ENCODE data around the gene MCC. TPM values are rescaled to one million over a fixed set of nuclear protein-coding genes. Genes with fewer than 3 reads are reported as not detected.
A peak's percentile ranks its signal among the peaks of the same experiment; 100 is the strongest.

Gene MCC
- total and polyA plus RNA-seq, 2 donors (not counting 1 experiment from before 2014, with no cell fraction given) = 3.2 to 41.3 TPM

DNA sequence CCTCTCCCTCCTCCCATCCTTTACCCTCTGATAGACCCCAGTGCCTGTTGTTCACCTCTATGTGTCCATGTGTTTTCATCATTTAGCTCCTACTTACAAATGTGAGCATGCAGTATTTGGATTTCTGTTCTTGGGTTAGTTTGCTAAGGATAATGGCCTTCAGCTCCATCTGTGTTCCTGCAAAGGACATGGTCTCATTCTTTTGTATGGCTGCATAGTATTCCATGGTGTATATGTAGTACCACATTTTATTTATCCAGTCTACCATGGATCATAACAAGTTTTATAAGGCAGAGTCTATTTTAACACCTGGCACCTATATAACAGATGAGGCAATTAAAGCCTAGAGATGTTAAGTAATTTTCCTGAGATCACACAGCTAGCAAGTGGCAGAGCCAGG, 32.6 kb upstream of the MCC start:
- no peak overlapping the region for H3K27ac ChIP-seq (ENCODE audit: insufficient read depth, low read length)
- no peak overlapping the region for H3K9ac ChIP-seq (ENCODE audit: insufficient read depth, low read length)
- H3K36me3 ChIP-seq (ENCODE audit: control insufficient read depth, insufficient read depth, low read length) = no peaks in the 10 kb centered on the region
- no peaks in the 10 kb centered on the region for H4K20me1 ChIP-seq (ENCODE audit: control insufficient read depth, extremely low read depth, insufficient read depth, low read length)
- no peak for TF ChIP-seq EZH2 (IDR thresholded peaks at IDR 0.05; ENCODE audit: low read length, missing control alignments)
- TF ChIP-seq, protein P1, sequence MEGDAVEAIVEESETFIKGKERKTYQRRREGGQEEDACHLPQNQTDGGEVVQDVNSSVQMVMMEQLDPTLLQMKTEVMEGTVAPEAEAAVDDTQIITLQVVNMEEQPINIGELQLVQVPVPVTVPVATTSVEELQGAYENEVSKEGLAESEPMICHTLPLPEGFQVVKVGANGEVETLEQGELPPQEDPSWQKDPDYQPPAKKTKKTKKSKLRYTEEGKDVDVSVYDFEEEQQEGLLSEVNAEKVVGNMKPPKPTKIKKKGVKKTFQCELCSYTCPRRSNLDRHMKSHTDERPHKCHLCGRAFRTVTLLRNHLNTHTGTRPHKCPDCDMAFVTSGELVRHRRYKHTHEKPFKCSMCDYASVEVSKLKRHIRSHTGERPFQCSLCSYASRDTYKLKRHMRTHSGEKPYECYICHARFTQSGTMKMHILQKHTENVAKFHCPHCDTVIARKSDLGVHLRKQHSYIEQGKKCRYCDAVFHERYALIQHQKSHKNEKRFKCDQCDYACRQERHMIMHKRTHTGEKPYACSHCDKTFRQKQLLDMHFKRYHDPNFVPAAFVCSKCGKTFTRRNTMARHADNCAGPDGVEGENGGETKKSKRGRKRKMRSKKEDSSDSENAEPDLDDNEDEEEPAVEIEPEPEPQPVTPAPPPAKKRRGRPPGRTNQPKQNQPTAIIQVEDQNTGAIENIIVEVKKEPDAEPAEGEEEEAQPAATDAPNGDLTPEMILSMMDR (conservative IDR thresholded peaks at IDR 0.05 in 1 of 2, IDR thresholded peaks at IDR 0.05 in 1 of 2; ENCODE audit: low read depth in 1 of 2, low read length in 2 of 2) = no peak
- H3K79me2 ChIP-seq (ENCODE audit: control insufficient read depth, insufficient read depth, low read length) = peaks cover 8% of the 10 kb centered on the region
- H2AFZ ChIP-seq (ENCODE audit: low read length) = no peak overlapping the region
- H3K4me2 ChIP-seq (ENCODE audit: extremely low read depth, insufficient read depth, low read length) = no peak overlapping the region
- H3K4me1 ChIP-seq (ENCODE audit: control insufficient read depth, extremely low read depth, insufficient read depth, low read length) = peaks cover 2% of the 10 kb centered on the region
- H3K27me3 ChIP-seq (ENCODE audit: control insufficient read depth, insufficient read depth, low read length) = no peaks in the 10 kb centered on the region
- no peak overlapping the region for H3K4me3 ChIP-seq (replicated peaks in 1 of 4; ENCODE audit: control extremely low read depth in 1 of 4, insufficient read depth in 1 of 4, low read depth in 3 of 4, low read length in 4 of 4)
- no peak for DNase-seq (ENCODE audit: low read depth in 2 of 2)
- H3K9me3 ChIP-seq (ENCODE audit: control insufficient read depth, insufficient read depth, low read depth, low read length) = no peaks in the 10 kb centered on the region

DNA sequence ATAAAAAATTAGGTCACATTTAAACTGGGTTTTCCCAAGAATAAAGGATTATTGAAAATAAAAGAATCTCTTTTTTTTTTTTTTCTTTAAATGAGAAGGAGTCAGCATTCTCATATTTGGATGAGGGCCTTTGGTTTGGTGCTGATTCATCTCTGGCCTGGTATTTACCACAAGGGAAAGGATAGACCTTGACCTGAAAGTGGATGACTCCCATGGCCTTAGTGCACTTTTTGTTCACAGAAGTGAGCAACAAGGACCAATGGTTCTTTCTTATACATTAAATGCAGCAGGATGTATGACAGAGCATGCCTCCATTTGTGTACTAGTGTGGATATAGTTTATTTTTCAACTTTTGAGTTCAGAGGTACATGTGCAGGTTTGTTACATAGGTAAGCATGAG, 32.2 kb upstream of the MCC start:
- Histone ChIP-seq H3K27ac (ENCODE audit: insufficient read depth, low read length) (no peak overlapping the region), H3K27me3 (ENCODE audit: control insufficient read depth, insufficient read depth, low read length) (no peaks in the 10 kb centered on the region), H3K9ac (ENCODE audit: insufficient read depth, low read length) (no peak overlapping the region), H4K20me1 (ENCODE audit: control insufficient read depth, extremely low read depth, insufficient read depth, low read length) (no peaks in the 10 kb centered on the region), H2AFZ (ENCODE audit: low read length) (no peak overlapping the region), H3K36me3 (ENCODE audit: control insufficient read depth, insufficient read depth, low read length) (no peaks in the 10 kb centered on the region), H3K4me3 (replicated peaks in 1 of 4; ENCODE audit: control extremely low read depth in 1 of 4, insufficient read depth in 1 of 4, low read depth in 3 of 4, low read length in 4 of 4) (no peak overlapping the region), H3K4me2 (ENCODE audit: extremely low read depth, insufficient read depth, low read length) (no peak overlapping the region), H3K79me2 (ENCODE audit: control insufficient read depth, insufficient read depth, low read length) (peaks cover 8% of the 10 kb centered on the region), H3K9me3 (ENCODE audit: control insufficient read depth, insufficient read depth, low read depth, low read length) (no peaks in the 10 kb centered on the region), H3K4me1 (ENCODE audit: control insufficient read depth, extremely low read depth, insufficient read depth, low read length) (peaks cover 2% of the 10 kb centered on the region)
- TF ChIP-seq EZH2 (IDR thresholded peaks at IDR 0.05; ENCODE audit: low read length, missing control alignments) = no peak
- TF ChIP-seq, protein P1 (conservative IDR thresholded peaks at IDR 0.05 in 1 of 2, IDR thresholded peaks at IDR 0.05 in 1 of 2; ENCODE audit: low read depth in 1 of 2, low read length in 2 of 2) = no peak
- peak; percentile 47 to 74 for DNase-seq (ENCODE audit: low read depth in 2 of 2)

DNA sequence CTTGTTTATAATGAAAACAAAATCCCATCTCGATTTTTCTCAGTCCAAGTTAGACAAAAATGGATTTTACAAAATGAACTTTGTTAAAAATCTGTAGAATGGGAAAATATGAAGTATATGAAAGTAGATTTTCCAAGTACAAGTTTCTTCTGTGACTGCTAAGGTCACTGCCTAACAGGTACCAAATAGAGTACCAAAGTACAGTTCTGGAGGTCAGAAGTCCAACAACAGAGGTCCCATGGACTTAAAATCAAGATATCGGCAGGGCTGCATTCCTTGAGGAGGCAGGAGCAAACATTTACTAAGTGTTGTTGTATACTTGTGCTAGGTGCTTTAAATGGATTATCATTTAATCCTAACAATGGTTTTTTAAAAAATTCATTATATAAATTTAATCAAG, 31.2 kb upstream of the MCC start:
- DNase-seq (ENCODE audit: low read depth in 2 of 2) = no peak
- H3K9me3 ChIP-seq (ENCODE audit: control insufficient read depth, insufficient read depth, low read depth, low read length) = no peaks in the 10 kb centered on the region
- H3K4me2 ChIP-seq (ENCODE audit: extremely low read depth, insufficient read depth, low read length) = no peak overlapping the region
- H3K4me3 ChIP-seq (replicated peaks in 1 of 4; ENCODE audit: control extremely low read depth in 1 of 4, insufficient read depth in 1 of 4, low read depth in 3 of 4, low read length in 4 of 4) = no peak overlapping the region
- no peak overlapping the region for H2AFZ ChIP-seq (ENCODE audit: low read length)
- H4K20me1 ChIP-seq (ENCODE audit: control insufficient read depth, extremely low read depth, insufficient read depth, low read length) = no peaks in the 10 kb centered on the region
- H3K9ac ChIP-seq (ENCODE audit: insufficient read depth, low read length) = no peak overlapping the region
- H3K27ac ChIP-seq (ENCODE audit: insufficient read depth, low read length) = peak overlapping the region; percentile 19
- H3K36me3 ChIP-seq (ENCODE audit: control insufficient read depth, insufficient read depth, low read length) = no peaks in the 10 kb centered on the region
- H3K27me3 ChIP-seq (ENCODE audit: control insufficient read depth, insufficient read depth, low read length) = no peaks in the 10 kb centered on the region
- no peak for TF ChIP-seq EZH2 (IDR thresholded peaks at IDR 0.05; ENCODE audit: low read length, missing control alignments)
- TF ChIP-seq, protein P1 (conservative IDR thresholded peaks at IDR 0.05 in 1 of 2, IDR thresholded peaks at IDR 0.05 in 1 of 2; ENCODE audit: low read depth in 1 of 2, low read length in 2 of 2) = no peak
- no peaks in the 10 kb centered on the region for H3K4me1 ChIP-seq (ENCODE audit: control insufficient read depth, extremely low read depth, insufficient read depth, low read length)
- H3K79me2 ChIP-seq (ENCODE audit: control insufficient read depth, insufficient read depth, low read length) = peaks cover 9% of the 10 kb centered on the region
